Cardiac muscle cell (in vitro differentiated cells and primary cell): Measurements from ENCODE around the gene VWC2L. TPM values are rescaled to one million over a fixed set of nuclear protein-coding genes. Genes with fewer than 3 reads are reported as not detected.

Experiments
- DNase-seq, 2 donors: peaks; one replicate each; pipeline versions ENCODE4 v3.0.0 to v3.0.0-alpha.2; 2010 to 2017; ENCODE audit warnings: low read depth in 1 of 2, low spot score in 1 of 2
- H3K27ac ChIP-seq: fragments of 200-600 bp; sonication (generic); 2 replicates; pipeline ENCODE4 v1.5.1; 2016
- H3K27me3 ChIP-seq: fragments of 200-600 bp; sonication (generic); 2 replicates; pipeline ENCODE4 v1.6.0; 2016; ENCODE audit warnings: control low read depth
- H3K36me3 ChIP-seq: fragments of 200-600 bp; sonication (generic); 2 replicates; pipeline ENCODE4 v1.5.1; 2016; ENCODE audit warnings: control low read depth
- H3K4me1 ChIP-seq: fragments of 200-600 bp; sonication (generic); 2 replicates; pipeline ENCODE4 v1.8.1; 2017; ENCODE audit warnings: low read depth, mild to moderate bottlenecking, mixed run types
- H3K4me3 ChIP-seq: fragments of 200-600 bp; sonication (generic); 2 replicates; pipeline ENCODE4 v1.5.1; 2016; ENCODE audit warnings: mild to moderate bottlenecking
- H3K9me3 ChIP-seq: fragments of 200-600 bp; sonication (generic); 2 replicates; pipeline ENCODE4 v1.5.1; 2017; ENCODE audit warnings: low read depth, mild to moderate bottlenecking, control low read depth
- CTCF ChIP-seq: IDR thresholded peaks from 2 replicates; pipeline ENCODE4 v1.5.1; 2012; ENCODE audit warnings: low read depth, mild to moderate bottlenecking, low read length
- polyA plus RNA-seq: library from polyadenylated mRNA; unstranded; fragments of >200 nt; fragmentation: Nextera tagmentation; extraction: Ambion mirVana; gene quantifications from 2 replicates; pipeline ENCODE4 v1.2.1, GENCODE V29; 2016
- total RNA-seq: library from RNA; depleted of rRNA; stranded (reverse); fragments of >200 nt; gene quantifications from 2 replicates; pipeline ENCODE4 v1.2.3, GENCODE V29; 2016

Gene VWC2L
- total and polyA plus RNA-seq, 2 experiments from 2014 or later = 0.10 to 0.24 TPM

- TF ChIP-seq CTCF = no peak
- H3K9me3 ChIP-seq = no peaks in the 10 kb centered on the region
- H3K27ac ChIP-seq = no peak overlapping the region
- H3K4me3 ChIP-seq = no peak overlapping the region
- H3K36me3 ChIP-seq = no peaks in the 10 kb centered on the region
- H3K4me1 ChIP-seq = peaks cover 7% of the 10 kb centered on the region
- DNase-seq = no peak
- H3K27me3 ChIP-seq = no peaks in the 10 kb centered on the region
These were observed 147.5 kb downstream of the VWC2L start for GRCh38 chr2:214558341-214558740.

- H3K27me3 ChIP-seq = no peaks in the 10 kb centered on the region
- no peak overlapping the region for H3K27ac ChIP-seq
- TF ChIP-seq CTCF = no peak
- H3K9me3 ChIP-seq = no peaks in the 10 kb centered on the region
- DNase-seq = no peak
- H3K36me3 ChIP-seq = no peaks in the 10 kb centered on the region
- H3K4me1 ChIP-seq = peaks cover 7% of the 10 kb centered on the region
- no peak overlapping the region for H3K4me3 ChIP-seq
These were observed 149.3 kb downstream of the VWC2L start for GRCh38 chr2:214560176-214560575.

GRCh38 chr2:214560618-214561190 lies 149.8 kb downstream of the VWC2L start:
- peaks cover 7% of the 10 kb centered on the region for H3K4me1 ChIP-seq
- no peaks in the 10 kb centered on the region for H3K36me3 ChIP-seq
- H3K27me3 ChIP-seq = no peaks in the 10 kb centered on the region
- no peak overlapping the region for H3K4me3 ChIP-seq
- no peak for TF ChIP-seq CTCF
- no peak for DNase-seq
- no peak overlapping the region for H3K27ac ChIP-seq
- no peaks in the 10 kb centered on the region for H3K9me3 ChIP-seq

GRCh38 chr2:214565246-214565645 lies 154.4 kb downstream of the VWC2L start:
- no peaks in the 10 kb centered on the region for H3K36me3 ChIP-seq
- H3K4me1 ChIP-seq = no peaks in the 10 kb centered on the region
- no peaks in the 10 kb centered on the region for H3K27me3 ChIP-seq
- no peaks in the 10 kb centered on the region for H3K9me3 ChIP-seq
- H3K4me3 ChIP-seq = no peak overlapping the region
- no peak overlapping the region for H3K27ac ChIP-seq
- DNase-seq = no peak
- TF ChIP-seq CTCF = no peak

GRCh38 chr2:214566457-214566856 lies 155.6 kb downstream of the VWC2L start:
- no peak overlapping the region for H3K27ac ChIP-seq
- no peak for TF ChIP-seq CTCF

More at GRCh38 chr2:214566457-214566856, 155.6 kb downstream of the VWC2L start:
- Histone ChIP-seq H3K36me3 (no peaks in the 10 kb centered on the region), H3K27me3 (no peaks in the 10 kb centered on the region), H3K4me3 (no peak overlapping the region), H3K4me1 (no peaks in the 10 kb centered on the region), H3K9me3 (no peaks in the 10 kb centered on the region)
- no peak for DNase-seq
